Measurements from ENCODE around the gene GOLPH3.

The GOLPH3 gene

GRCh38 chr5:32100230-32100629 lies 73.9 kb downstream of the GOLPH3 start:
- Histone ChIP-seq H4K20me1 (ENCODE audit: insufficient read depth, low read length, poor library complexity, severe bottlenecking) (no peaks in the 10 kb centered on the region), H3K4me3 (ENCODE audit: low read length, poor library complexity, severe bottlenecking) (no peak overlapping the region), H3K27me3 (ENCODE audit: insufficient read depth, low read length, poor library complexity, severe bottlenecking) (no peaks in the 10 kb centered on the region), H2AFZ (ENCODE audit: low read length) (no peak overlapping the region), H3K36me3 (ENCODE audit: insufficient read depth, low read length) (peaks cover 3% of the 10 kb centered on the region; the same call in 1 of the 2 replicates), H3F3A (ENCODE audit: low read depth) (no peaks in the 10 kb centered on the region), H3K79me2 (ENCODE audit: insufficient read depth, low read length) (no peaks in the 10 kb centered on the region), H3K4me2 (ENCODE audit: low read depth, low read length, poor library complexity, severe bottlenecking) (no peak overlapping the region), H3K4me1 (ENCODE audit: insufficient read depth, low read length, poor library complexity, severe bottlenecking) (no peaks in the 10 kb centered on the region), H3K9me2 (replicated peaks; ENCODE audit: low read depth, low read length) (no peaks in the 10 kb centered on the region), H3K9ac (ENCODE audit: low read depth, low read length, poor library complexity, severe bottlenecking) (no peak overlapping the region), H3K9me3 (ENCODE audit: insufficient read depth, low read depth, low read length) (no peaks in the 10 kb centered on the region)
- TF ChIP-seq, protein P1, sequence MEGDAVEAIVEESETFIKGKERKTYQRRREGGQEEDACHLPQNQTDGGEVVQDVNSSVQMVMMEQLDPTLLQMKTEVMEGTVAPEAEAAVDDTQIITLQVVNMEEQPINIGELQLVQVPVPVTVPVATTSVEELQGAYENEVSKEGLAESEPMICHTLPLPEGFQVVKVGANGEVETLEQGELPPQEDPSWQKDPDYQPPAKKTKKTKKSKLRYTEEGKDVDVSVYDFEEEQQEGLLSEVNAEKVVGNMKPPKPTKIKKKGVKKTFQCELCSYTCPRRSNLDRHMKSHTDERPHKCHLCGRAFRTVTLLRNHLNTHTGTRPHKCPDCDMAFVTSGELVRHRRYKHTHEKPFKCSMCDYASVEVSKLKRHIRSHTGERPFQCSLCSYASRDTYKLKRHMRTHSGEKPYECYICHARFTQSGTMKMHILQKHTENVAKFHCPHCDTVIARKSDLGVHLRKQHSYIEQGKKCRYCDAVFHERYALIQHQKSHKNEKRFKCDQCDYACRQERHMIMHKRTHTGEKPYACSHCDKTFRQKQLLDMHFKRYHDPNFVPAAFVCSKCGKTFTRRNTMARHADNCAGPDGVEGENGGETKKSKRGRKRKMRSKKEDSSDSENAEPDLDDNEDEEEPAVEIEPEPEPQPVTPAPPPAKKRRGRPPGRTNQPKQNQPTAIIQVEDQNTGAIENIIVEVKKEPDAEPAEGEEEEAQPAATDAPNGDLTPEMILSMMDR (conservative IDR thresholded peaks at IDR 0.05; ENCODE audit: low read length), result no peak
- no peak for TF ChIP-seq EZH2phosphoT487 (IDR thresholded peaks at IDR 0.05; ENCODE audit: borderline replicate concordance)

DNA sequence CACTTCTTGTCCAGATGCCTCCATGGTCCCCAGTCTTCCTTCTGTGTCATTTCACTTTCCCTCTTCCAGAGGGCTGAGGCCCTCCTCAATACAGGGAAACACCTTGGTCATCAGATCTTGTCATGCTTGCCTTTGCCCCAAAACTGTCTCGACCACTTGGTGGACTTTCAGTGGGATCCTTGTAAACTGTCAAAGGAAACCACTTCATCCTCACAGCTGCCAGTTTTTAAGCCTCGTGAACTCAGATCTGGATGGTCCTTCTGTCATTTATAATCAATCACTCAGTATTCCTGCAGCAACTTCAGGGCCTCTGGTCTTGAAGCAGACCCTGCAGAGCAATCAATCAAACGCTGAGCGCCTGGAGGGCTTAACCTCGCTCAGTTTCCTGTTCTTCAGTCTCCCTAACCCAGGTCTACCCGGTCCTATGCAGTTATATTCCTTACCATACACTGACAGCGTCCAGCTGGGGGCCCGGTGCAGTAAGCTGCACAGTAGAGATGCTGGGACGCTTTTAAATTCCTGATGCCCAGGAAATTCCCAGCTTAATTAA lies 74.6 kb downstream of the GOLPH3 start:
- no peaks in the 10 kb centered on the region for H3K4me1 ChIP-seq (ENCODE audit: insufficient read depth, low read length, poor library complexity, severe bottlenecking)
- no peaks in the 10 kb centered on the region for H4K20me1 ChIP-seq (ENCODE audit: insufficient read depth, low read length, poor library complexity, severe bottlenecking)
- no peak overlapping the region for H2AFZ ChIP-seq (ENCODE audit: low read length)
- no peak overlapping the region for H3K4me2 ChIP-seq (ENCODE audit: low read depth, low read length, poor library complexity, severe bottlenecking)
- no peak for TF ChIP-seq EZH2phosphoT487 (IDR thresholded peaks at IDR 0.05; ENCODE audit: borderline replicate concordance)
- TF ChIP-seq, protein P1 (conservative IDR thresholded peaks at IDR 0.05; ENCODE audit: low read length), result no peak
- no peak overlapping the region for H3K9ac ChIP-seq (ENCODE audit: low read depth, low read length, poor library complexity, severe bottlenecking)
- H3K9me3 ChIP-seq (ENCODE audit: insufficient read depth, low read depth, low read length), result no peaks in the 10 kb centered on the region
- H3K9me2 ChIP-seq (replicated peaks; ENCODE audit: low read depth, low read length), result no peaks in the 10 kb centered on the region
- no peak overlapping the region for H3K4me3 ChIP-seq (ENCODE audit: low read length, poor library complexity, severe bottlenecking)
- no peaks in the 10 kb centered on the region for H3F3A ChIP-seq (ENCODE audit: low read depth)
- H3K79me2 ChIP-seq (ENCODE audit: insufficient read depth, low read length), result no peaks in the 10 kb centered on the region
- peaks cover 3% of the 10 kb centered on the region; the same call in 1 of the 2 replicates for H3K36me3 ChIP-seq (ENCODE audit: insufficient read depth, low read length)
- no peaks in the 10 kb centered on the region for H3K27me3 ChIP-seq (ENCODE audit: insufficient read depth, low read length, poor library complexity, severe bottlenecking)

GRCh38 chr5:32098890-32099310 lies 75.2 kb downstream of the GOLPH3 start:
- Histone ChIP-seq H3K36me3 (ENCODE audit: insufficient read depth, low read length) (peaks cover 3% of the 10 kb centered on the region; the same call in 1 of the 2 replicates), H3K79me2 (ENCODE audit: insufficient read depth, low read length) (no peaks in the 10 kb centered on the region), H3K9me2 (replicated peaks; ENCODE audit: low read depth, low read length) (no peaks in the 10 kb centered on the region), H3K4me1 (ENCODE audit: insufficient read depth, low read length, poor library complexity, severe bottlenecking) (no peaks in the 10 kb centered on the region), H3K27me3 (ENCODE audit: insufficient read depth, low read length, poor library complexity, severe bottlenecking) (no peaks in the 10 kb centered on the region), H3K4me2 (ENCODE audit: low read depth, low read length, poor library complexity, severe bottlenecking) (no peak overlapping the region), H3F3A (ENCODE audit: low read depth) (no peaks in the 10 kb centered on the region), H3K9ac (ENCODE audit: low read depth, low read length, poor library complexity, severe bottlenecking) (no peak overlapping the region), H3K4me3 (ENCODE audit: low read length, poor library complexity, severe bottlenecking) (no peak overlapping the region), H4K20me1 (ENCODE audit: insufficient read depth, low read length, poor library complexity, severe bottlenecking) (no peaks in the 10 kb centered on the region), H3K9me3 (ENCODE audit: insufficient read depth, low read depth, low read length) (no peaks in the 10 kb centered on the region), H2AFZ (ENCODE audit: low read length) (no peak overlapping the region)
- no peak for TF ChIP-seq EZH2phosphoT487 (IDR thresholded peaks at IDR 0.05; ENCODE audit: borderline replicate concordance)
- TF ChIP-seq, protein P1 (conservative IDR thresholded peaks at IDR 0.05; ENCODE audit: low read length), result no peak

Data from Loucy (cell line).